GM12874 (cell line): ENCODE data around the gene RNASE7.

Experiments used
- CTCF ChIP-seq: IDR thresholded peaks from 2 replicates; pipeline ENCODE4 v1.5.1; 2011; ENCODE audit warnings: low read depth, mild to moderate bottlenecking, control low read depth, low read length, moderate library complexity; ENCODE audit not compliant: insufficient read depth

RNASE7 gene

GRCh38 chr14:21041676-21042433, at the start of gene RNASE7:
Gene RNASE7, plus strand, starts transcription at chr14:21042362. Its CDS starts 631 bp downstream, at chr14:21042993.
- TF ChIP-seq CTCF, result no peak

GRCh38 chr14:20996521-20996920, 45.6 kb upstream of the RNASE7 start:
- no peak for TF ChIP-seq CTCF

- TF ChIP-seq CTCF, result no peak
Observed at GRCh38 chr14:20997115-20997514, 45.0 kb upstream of the RNASE7 start.

- no peak for TF ChIP-seq CTCF
Observed at GRCh38 chr14:20997564-20997963, 44.6 kb upstream of the RNASE7 start.

GRCh38 chr14:20998139-20998538, 44.0 kb upstream of the RNASE7 start:
- no peak for TF ChIP-seq CTCF

GRCh38 chr14:20998674-20999366, 43.3 kb upstream of the RNASE7 start, which contains the start of gene SLC39A2:
Gene SLC39A2, plus strand, starts transcription at chr14:20999293. Its CDS starts 154 bp downstream, at chr14:20999447.
- no peak for TF ChIP-seq CTCF

GRCh38 chr14:20999591-20999990, 42.6 kb upstream of the RNASE7 start:
- TF ChIP-seq CTCF, result no peak
